Stimulated activated CD4-positive, alpha-beta T cell treated with anti-CD3 and anti-CD28 coated beads, Interleukin-1b, Interleukin-23, amount 100 ng/mL, for 4 hours (primary cell): Measurements from ENCODE around the gene RNF126.
"Not testable (repeated sequence)": the region's sequence is repeated elsewhere in the genome, so short reads cannot be mapped to it uniquely, and the experiment has no call there.

Experiments
- DNase-seq, 2 donors: peaks; one replicate each; pipeline ENCODE4 v3.0.0-alpha.2; 2020; ENCODE audit warnings: low read depth in 2 of 2

Gene RNF126

GRCh38 chr19:686589-687297 is 23.7 kb upstream of the RNF126 start:
- no peak for DNase-seq

- no peak for DNase-seq
Observed at GRCh38 chr19:685454-685931, 22.5 kb upstream of the RNF126 start.

- DNase-seq = no peak
Observed at GRCh38 chr19:682678-683320, 19.8 kb upstream of the RNF126 start.

- DNase-seq = peak in 1 of 2 donors; percentile 92
Observed at GRCh38 chr19:681029-682019, 18.3 kb upstream of the RNF126 start.

- DNase-seq = peak; percentile 100
Observed at GRCh38 chr19:680287-681028, 17.4 kb upstream of the RNF126 start.

GRCh38 chr19:679418-680286 is 16.6 kb upstream of the RNF126 start:
- DNase-seq = no peak

GRCh38 chr19:678791-679388 is 15.9 kb upstream of the RNF126 start:
- no peak for DNase-seq

GRCh38 chr19:677601-678436 is 14.8 kb upstream of the RNF126 start:
- DNase-seq = no peak

- DNase-seq = no peak
Observed at GRCh38 chr19:677201-677600, 14.2 kb upstream of the RNF126 start.

- no peak for DNase-seq
Observed at GRCh38 chr19:676339-677105, 13.5 kb upstream of the RNF126 start, which contains the start of gene FSTL3. Gene FSTL3, plus strand, starts transcription at chr19:676392. Its CDS starts 32 bp downstream, at chr19:676424.

GRCh38 chr19:676007-676338 is 13.0 kb upstream of the RNF126 start:
- DNase-seq = no peak

- DNase-seq = no peak
Observed at GRCh38 chr19:674282-675151, 11.5 kb upstream of the RNF126 start.

- no peak for DNase-seq
Observed at GRCh38 chr19:670609-671075, 7.6 kb upstream of the RNF126 start.

- DNase-seq = not testable (repeated sequence)
Observed at GRCh38 chr19:668675-669434, 5.8 kb upstream of the RNF126 start.

- DNase-seq = not testable (repeated sequence)
Observed at GRCh38 chr19:666985-667573, 4.1 kb upstream of the RNF126 start.

GRCh38 chr19:664913-665443 is 2.0 kb upstream of the RNF126 start:
- peak; percentile 81 for DNase-seq
